Panc1 (cell line): ENCODE results near the gene PRXL2C. TPM values are rescaled to one million over a fixed set of nuclear protein-coding genes. Genes with fewer than 3 reads are reported as not detected.

Source experiments
- total RNA-seq: library from RNA; stranded (reverse); gene quantifications from one replicate; pipeline ENCODE4 v1.2.1, GENCODE V29; 2021; ENCODE audit not compliant: unreplicated experiment

PRXL2C gene
- total RNA-seq, 1 experiment from 2014 or later = 14.0 TPM

Other genes starting within 250 kb of the PRXL2C start
- gene ZNF367, start 236.9 kb downstream of the PRXL2C start, total RNA-seq = 12.4 TPM
- gene HABP4, start 205.1 kb downstream of the PRXL2C start, total RNA-seq = 32.3 TPM
- gene CDC14B, start 35.5 kb downstream of the PRXL2C start, total RNA-seq = 11.8 TPM
- gene ZNF510, start 122.8 kb upstream of the PRXL2C start, total RNA-seq = 8.3 TPM
- gene ZNF782, start 199.2 kb upstream of the PRXL2C start, total RNA-seq = 3.3 TPM